Heart left ventricle (tissue), 16 donors: ENCODE data around the gene CXCL16. TPM values are rescaled to one million over a fixed set of nuclear protein-coding genes. Genes with fewer than 3 reads are reported as not detected.

Experiments used
- ATAC-seq, 4 donors: fragments of 200-7000 bp; cut with Tn5 transposase; one replicate each; pipeline ENCODE4 v1.9.1; 2020 to 2022; ENCODE audit warnings: moderate library complexity in 4 of 4, mild to moderate bottlenecking in 3 of 4, moderate number of reproducible peaks in 1 of 4
- DNase-seq, 5 donors: peaks; one replicate each; pipeline ENCODE4 v3.0.0-alpha.2; 2020
- H3K27ac ChIP-seq, 12 donors: fragments of 200-600 bp; sonication (generic) in 4 of 12; one replicate each; pipeline versions ENCODE4 v1.5.0 to v1.8.0; 2016 to 2022; ENCODE audit warnings: mild to moderate bottlenecking in 2 of 12
- H3K27me3 ChIP-seq, 9 donors: fragments of 200-600 bp; sonication (generic) in 2 of 9; one replicate each; pipeline versions ENCODE4 v1.5.1 to v1.8.0; 2016 to 2022; ENCODE audit warnings: mild to moderate bottlenecking in 3 of 9
- H3K36me3 ChIP-seq, 9 donors: fragments of 200-600 bp; sonication (generic) in 2 of 9; one replicate each; pipeline versions ENCODE4 v1.5.0 to v1.8.0; 2018 to 2022; ENCODE audit warnings: mild to moderate bottlenecking in 2 of 9
- H3K4me1 ChIP-seq, 12 donors: fragments of 200-600 bp; sonication (generic) in 4 of 12; one replicate each; pipeline versions ENCODE4 v1.5.0 to v1.8.0; 2016 to 2022; ENCODE audit warnings: mild to moderate bottlenecking in 3 of 12
- H3K4me3 ChIP-seq, 12 donors: fragments of 200-600 bp; sonication (generic) in 4 of 12; one replicate each; pipeline versions ENCODE4 v1.5.0 to v1.8.0; 2017 to 2022; ENCODE audit warnings: mild to moderate bottlenecking in 9 of 12, moderate library complexity in 4 of 12
- H3K9me3 ChIP-seq, 12 donors: fragments of 200-600 bp; sonication (generic) in 4 of 12; one replicate each; pipeline versions ENCODE4 v1.5.0 to v1.8.0; 2016 to 2022; ENCODE audit warnings: mild to moderate bottlenecking in 1 of 12
- POLR2A ChIP-seq, 2 donors: fragments of 450-650 bp; IDR thresholded peaks; one replicate each; pipeline ENCODE4 v1.6.1; 2017; ENCODE audit warnings: antibody characterized with exemption in 2 of 2, mild to moderate bottlenecking in 2 of 2, moderate library complexity in 2 of 2
- WGBS, 4 donors: extraction: QIAGEN DNeasy Blood & Tissue Kit in 2 of 4; methylation state at CpG; one replicate each; pipeline versions ENCODE4 v1.1.5 to v1.1.7; 2013 to 2018; 5-methylcytosine and 5-hydroxymethylcytosine counted together
- intact Hi-C, 10 donors: fragments of 100-400 bp; cut with DNase I; formaldehyde crosslinking; loops; one replicate each; pipeline versions ENCODE4 v1.11.1 to v1.14.2; 2022
- long read RNA-seq, 3 donors: library from polyadenylated mRNA; unstranded; transcript quantifications; one replicate each; pipeline ENCODE4 v2.0.0, GENCODE V29; 2020 to 2021
- polyA plus RNA-seq, 2 donors: library from polyadenylated mRNA; stranded (reverse); fragments of 200-250 nt; gene quantifications; one replicate each; pipeline ENCODE4 v1.2.3, GENCODE V29; 2013
- total RNA-seq, 9 donors: library from RNA; depleted of rRNA in 2 of 9; stranded (reverse); fragments of >200 nt in 2 of 9; fragmentation: NEBNext Ultra II Directional in 3 of 9; extraction: Animal tissue kit (Norgen Biotek cat#: 25700) in 3 of 9; gene quantifications; one replicate each; pipeline versions ENCODE4 v1.1.0 to v1.2.4, GENCODE V29; 2016 to 2023
- TF ChIP-seq, protein P1 (sequence below), 12 donors: fragments of 200-600 bp; sonication (generic) in 4 of 12; IDR thresholded peaks; one replicate each; pipeline versions ENCODE4 v1.5.0 to v1.8.0; 2018 to 2022; ENCODE audit warnings: antibody characterized with exemption in 12 of 12, mild to moderate bottlenecking in 5 of 12
- donor health status: ischemic (EF 13 %, LVEDD 7.1; RV severe dilation, severe dysfunction).
- donor health status: healthy with polysubstance abuse.
- donor health status: DM: no; HTN: yes; CAD: no.
- donor health status: DM: no; HTN: no; CAD: no.
- donor health status: ischemic (EF 25% LVEDD 6.9; RV normal size, moderate dysfunction).
- donor health status: ischemic (EF 25% LVEDD 5.7; RV mildly dilated, moderate dysfunction).
- donor health status: healthy.
- donor health status: DM: yes; HTN: yes; CAD: no.
- donor health status: ischemic (EF 35%, LVEDD 5.7; RV mildly dilated, moderate dysfunction).
- donor health status: nonischemic (EF 11% LVEDD 7.7; RV severe dilation, severe dysfunction).
- donor health status: DM: yes; HTN: yes; CAD: no.
- donor health status: PGD.
- donor health status: ischemic (EF 29% LVEDD 5.4; RV normal size, mild dysfunction).
- donor health status: nonischemic (EF 23%, LVEDD 6.1; RV moderate dilation, normal function).

CXCL16 gene, protein sequence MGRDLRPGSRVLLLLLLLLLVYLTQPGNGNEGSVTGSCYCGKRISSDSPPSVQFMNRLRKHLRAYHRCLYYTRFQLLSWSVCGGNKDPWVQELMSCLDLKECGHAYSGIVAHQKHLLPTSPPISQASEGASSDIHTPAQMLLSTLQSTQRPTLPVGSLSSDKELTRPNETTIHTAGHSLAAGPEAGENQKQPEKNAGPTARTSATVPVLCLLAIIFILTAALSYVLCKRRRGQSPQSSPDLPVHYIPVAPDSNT
- 10 to 100 TPM in 2 of 9 donors, 1 to 10 TPM in 7; 1.6 to 42.5 (median 4.5) TPM for total RNA-seq
- 1 to 10 TPM; 1.3 to 3.7 TPM for polyA plus RNA-seq
- long read RNA-seq, donor 1, transcript CXCL16-201 (6 exons, 2,222 nt) = major isoform, 5 of 8 reads
- long read RNA-seq, donor 1, partial matches to known transcripts = 1 of 8 reads
- long read RNA-seq, donor 1, other reads (novel, unspliced or antisense) = 0 of 8 reads
- long read RNA-seq, donor 2, transcript CXCL16-201 (6 exons, 2,222 nt) = major isoform, 6 of 7 reads
- long read RNA-seq, donor 2, partial matches to known transcripts = 0 of 7 reads
- long read RNA-seq, donor 2, other reads (novel, unspliced or antisense) = 1 of 7 reads
- long read RNA-seq, donor 3, partial matches to known transcripts = 1 of 5 reads
- long read RNA-seq, donor 3, other reads (novel, unspliced or antisense) = 0 of 5 reads

DNA sequence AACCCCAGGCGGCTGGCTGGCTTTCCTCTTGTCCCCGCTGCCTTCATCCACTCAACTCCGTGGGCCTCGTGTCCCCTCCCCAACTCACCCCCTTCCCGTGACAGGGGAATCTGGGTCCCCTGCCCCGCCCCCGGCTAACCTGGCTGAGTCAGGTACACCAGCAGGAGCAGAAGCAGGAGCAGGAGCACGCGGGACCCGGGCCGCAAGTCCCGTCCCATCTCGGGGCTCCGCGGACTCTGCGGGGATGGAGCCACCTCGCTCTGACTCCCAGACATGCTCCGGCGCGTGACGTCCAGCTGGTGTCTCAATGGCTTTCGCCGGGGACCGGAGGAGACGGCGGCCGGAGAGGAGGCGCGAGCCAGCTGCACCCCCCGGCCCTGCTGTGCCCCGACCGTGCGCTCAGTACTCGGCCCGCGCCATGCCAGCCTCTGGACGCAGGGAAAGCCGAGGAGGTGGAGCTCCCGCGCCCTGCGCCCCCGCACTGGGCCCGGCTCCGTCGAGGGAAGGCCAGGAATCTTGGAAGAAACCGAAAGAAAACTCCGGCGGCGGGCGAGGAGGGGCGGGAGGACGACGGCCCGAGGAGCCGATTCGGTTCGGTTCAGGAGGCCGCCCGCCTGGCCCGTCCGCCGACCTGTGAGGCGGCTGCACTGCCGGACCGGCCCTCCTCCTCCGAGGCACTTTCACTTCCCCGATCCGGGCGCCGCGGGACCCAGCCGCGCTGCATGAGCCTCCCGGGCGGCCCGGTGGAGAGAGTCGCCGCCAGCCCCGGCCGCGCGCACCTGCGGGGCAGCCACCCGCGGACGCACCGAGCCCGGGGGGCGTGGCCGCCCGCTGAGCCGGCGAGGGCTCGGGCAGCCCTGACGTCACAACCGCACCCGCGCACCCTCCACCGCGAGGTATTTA is at the start of gene CXCL16, which contains the start of gene ZMYND15:
Gene CXCL16, minus strand, starts transcription at position 807 of the 903 bp plus-strand sequence. Its CDS starts 589 bp downstream, at position 218.
Gene ZMYND15, plus strand, starts transcription at position 712 of the 903 bp plus-strand sequence. CDS start 716 bp downstream, outside the sequence.
- Histone ChIP-seq H3K27ac (peak within 1 kb of the TSS in 8 of 12 donors; percentile 14 to 77 (median 57)), H3K27me3 (peaks cover 0 to 30% (median 4%) of the 10 kb centered on the region in 9 donors), H3K36me3 (peaks cover 0 to 3% (median 0%) of the 10 kb centered on the region in 9 donors), H3K4me3 (peak within 1 kb of the TSS; percentile 62 to 94 (median 84)), H3K9me3 (no peaks in the 10 kb centered on the region), H3K4me1 (peaks cover 0 to 39% (median 10%) of the 10 kb centered on the region in 12 donors)
- DNase-seq = peak; percentile 47 to 83 (median 57)
- TF ChIP-seq POLR2A (IDR thresholded peaks at IDR 0.05) = no peak
- TF ChIP-seq, protein P1, sequence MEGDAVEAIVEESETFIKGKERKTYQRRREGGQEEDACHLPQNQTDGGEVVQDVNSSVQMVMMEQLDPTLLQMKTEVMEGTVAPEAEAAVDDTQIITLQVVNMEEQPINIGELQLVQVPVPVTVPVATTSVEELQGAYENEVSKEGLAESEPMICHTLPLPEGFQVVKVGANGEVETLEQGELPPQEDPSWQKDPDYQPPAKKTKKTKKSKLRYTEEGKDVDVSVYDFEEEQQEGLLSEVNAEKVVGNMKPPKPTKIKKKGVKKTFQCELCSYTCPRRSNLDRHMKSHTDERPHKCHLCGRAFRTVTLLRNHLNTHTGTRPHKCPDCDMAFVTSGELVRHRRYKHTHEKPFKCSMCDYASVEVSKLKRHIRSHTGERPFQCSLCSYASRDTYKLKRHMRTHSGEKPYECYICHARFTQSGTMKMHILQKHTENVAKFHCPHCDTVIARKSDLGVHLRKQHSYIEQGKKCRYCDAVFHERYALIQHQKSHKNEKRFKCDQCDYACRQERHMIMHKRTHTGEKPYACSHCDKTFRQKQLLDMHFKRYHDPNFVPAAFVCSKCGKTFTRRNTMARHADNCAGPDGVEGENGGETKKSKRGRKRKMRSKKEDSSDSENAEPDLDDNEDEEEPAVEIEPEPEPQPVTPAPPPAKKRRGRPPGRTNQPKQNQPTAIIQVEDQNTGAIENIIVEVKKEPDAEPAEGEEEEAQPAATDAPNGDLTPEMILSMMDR (IDR thresholded peaks at IDR 0.05) = no peak
- 0 to 1% (median 1%) methylated on average over 31 to 100 of the region's 100 CpGs for WGBS, 4 donors
- ATAC-seq = peak in 3 of 4 donors; percentile 63 to 72 (median 63)
- intact Hi-C loops = loop anchor here in 5 of 10 donors (5.0 to 10.0 kb wide), 4 partner anchors 43 to 248 kb away; partner anchors contain the start of genes CAMTA2 (in 1 of the 5), GLTPD2 (in 1 of the 5) and VMO1 (in 1 of the 5)

DNA sequence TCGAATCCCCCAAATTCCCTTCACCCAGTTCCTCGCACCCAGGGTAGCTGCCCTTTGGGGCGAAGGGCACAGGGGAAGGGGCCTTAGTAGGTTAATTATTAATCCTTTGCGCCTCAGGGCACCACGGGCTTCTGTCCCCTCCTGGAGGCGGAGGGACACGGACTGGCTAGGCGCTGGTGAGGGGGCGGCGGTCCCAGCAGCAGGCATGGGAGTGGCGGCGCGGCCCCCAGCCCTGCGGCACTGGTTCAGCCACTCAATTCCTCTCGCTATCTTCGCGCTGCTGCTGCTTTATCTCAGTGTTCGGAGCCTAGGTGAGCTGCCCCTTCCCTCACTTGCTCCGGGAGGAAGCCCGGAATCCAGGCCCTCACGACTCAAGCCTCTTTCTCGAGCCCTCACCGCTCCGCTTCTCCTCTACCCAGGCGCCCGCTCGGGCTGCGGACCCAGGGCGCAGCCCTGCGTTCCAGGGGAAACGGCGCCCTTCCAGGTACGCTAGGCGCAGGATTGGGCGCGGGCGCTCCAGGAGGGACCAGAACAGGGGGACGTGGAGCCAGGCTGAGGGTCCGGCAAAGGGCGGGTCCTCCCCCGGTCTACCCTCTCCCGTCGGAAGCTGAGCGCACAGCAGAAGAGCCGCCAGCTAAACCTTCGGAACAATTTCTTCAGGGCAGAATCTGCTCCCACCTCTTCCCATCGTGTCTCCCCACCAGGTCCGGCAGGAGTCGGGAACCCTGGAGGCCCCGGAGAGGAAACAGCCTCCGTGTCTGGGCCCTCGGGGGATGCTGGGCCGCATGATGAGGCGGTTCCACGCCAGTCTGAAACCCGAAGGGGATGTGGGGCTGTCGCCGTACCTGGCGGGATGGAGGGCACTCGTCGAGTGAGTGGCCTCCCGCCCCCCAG is 49.3 kb upstream of the CXCL16 start, which contains the start of gene GLTPD2:
Gene GLTPD2, plus strand, starts transcription at position 158 of the 894 bp plus-strand sequence. Its CDS starts 48 bp downstream, at position 206.
- Histone ChIP-seq H3K4me1 (peaks cover 0 to 50% (median 37%) of the 10 kb centered on the region in 12 donors), H3K36me3 (no peaks in the 10 kb centered on the region), H3K27ac (peak within 1 kb of the TSS; percentile 90 to 99 (median 96)), H3K27me3 (peaks cover 0 to 25% (median 11%) of the 10 kb centered on the region in 9 donors), H3K4me3 (peak within 1 kb of the TSS; percentile 49 to 95 (median 72)), H3K9me3 (no peaks in the 10 kb centered on the region)
- intact Hi-C loops = loop anchor here (2.0 to 10.0 kb wide), 8 partner anchors 48 to 100 kb away; partner anchors contain the start of genes MED11 (in 7 of the 10), ARRB2 (in 3 of the 10), CXCL16 (in 1 of the 10) and ZMYND15 (in 1 of the 10)
- DNase-seq = no peak
- TF ChIP-seq, protein P1 (IDR thresholded peaks at IDR 0.05) = no peak
- TF ChIP-seq POLR2A (IDR thresholded peaks at IDR 0.05) = no peak
- WGBS, 4 donors = 31 to 46% (median 43%) methylated on average over 43 to 62 of the region's 62 CpGs
- peak in 1 of 4 donors; percentile 1 for ATAC-seq
